ENCODE measurements around the gene FBXL13. TPM values are rescaled to one million over a fixed set of nuclear protein-coding genes. Genes with fewer than 3 reads are reported as not detected.

FBXL13 gene
- polyA plus RNA-seq, 1 donor from 2014 or later, result 0.57 TPM

- Histone ChIP-seq H3K4me2 (ENCODE audit: low read length) (no peak overlapping the region), H3K27ac (ENCODE audit: low read length) (no peak overlapping the region), H3K36me3 (ENCODE audit: insufficient read depth, low read length) (peaks cover 6% of the 10 kb centered on the region), H4K20me1 (ENCODE audit: insufficient read depth) (no peaks in the 10 kb centered on the region), H3K27me3 (ENCODE audit: insufficient read depth, low read depth, low read length) (no peaks in the 10 kb centered on the region), H3K9me2 (ENCODE audit: insufficient read depth, low read length) (no peaks in the 10 kb centered on the region), H3F3A (ENCODE audit: insufficient read depth, low read length, poor library complexity, severe bottlenecking) (no peaks in the 10 kb centered on the region), H3K9me3 (ENCODE audit: low read length) (no peaks in the 10 kb centered on the region), H3K4me3 (ENCODE audit: low read length) (no peak overlapping the region), H2AFZ (ENCODE audit: low read depth, low read length) (no peak overlapping the region), H3K79me2 (replicated peaks; ENCODE audit: insufficient read depth, low read length) (peaks cover 3% of the 10 kb centered on the region), H3K9ac (ENCODE audit: low read length) (no peak overlapping the region)
- no peak for TF ChIP-seq EZH2 (IDR thresholded peaks at IDR 0.05; ENCODE audit: borderline replicate concordance, insufficient read depth, low read length, poor library complexity, severe bottlenecking)
- TF ChIP-seq REST (IDR thresholded peaks at IDR 0.05; ENCODE audit: borderline replicate concordance), result no peak
- TF ChIP-seq POLR2AphosphoS5 (IDR thresholded peaks at IDR 0.05), result no peak
- no peak for TF ChIP-seq SMC3 (conservative IDR thresholded peaks at IDR 0.05; ENCODE audit: poor library complexity)
- no peak for TF ChIP-seq MXI1 (conservative IDR thresholded peaks at IDR 0.05; ENCODE audit: poor library complexity, severe bottlenecking)
- TF ChIP-seq, protein P1, sequence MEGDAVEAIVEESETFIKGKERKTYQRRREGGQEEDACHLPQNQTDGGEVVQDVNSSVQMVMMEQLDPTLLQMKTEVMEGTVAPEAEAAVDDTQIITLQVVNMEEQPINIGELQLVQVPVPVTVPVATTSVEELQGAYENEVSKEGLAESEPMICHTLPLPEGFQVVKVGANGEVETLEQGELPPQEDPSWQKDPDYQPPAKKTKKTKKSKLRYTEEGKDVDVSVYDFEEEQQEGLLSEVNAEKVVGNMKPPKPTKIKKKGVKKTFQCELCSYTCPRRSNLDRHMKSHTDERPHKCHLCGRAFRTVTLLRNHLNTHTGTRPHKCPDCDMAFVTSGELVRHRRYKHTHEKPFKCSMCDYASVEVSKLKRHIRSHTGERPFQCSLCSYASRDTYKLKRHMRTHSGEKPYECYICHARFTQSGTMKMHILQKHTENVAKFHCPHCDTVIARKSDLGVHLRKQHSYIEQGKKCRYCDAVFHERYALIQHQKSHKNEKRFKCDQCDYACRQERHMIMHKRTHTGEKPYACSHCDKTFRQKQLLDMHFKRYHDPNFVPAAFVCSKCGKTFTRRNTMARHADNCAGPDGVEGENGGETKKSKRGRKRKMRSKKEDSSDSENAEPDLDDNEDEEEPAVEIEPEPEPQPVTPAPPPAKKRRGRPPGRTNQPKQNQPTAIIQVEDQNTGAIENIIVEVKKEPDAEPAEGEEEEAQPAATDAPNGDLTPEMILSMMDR (IDR thresholded peaks at IDR 0.05; ENCODE audit: poor library complexity, severe bottlenecking), result no peak
- TF ChIP-seq EP300 (conservative IDR thresholded peaks at IDR 0.05; ENCODE audit: poor library complexity, severe bottlenecking), result no peak
- no peak for TF ChIP-seq TAF1 (IDR thresholded peaks at IDR 0.05; ENCODE audit: low read depth)
- TF ChIP-seq RAD21 (conservative IDR thresholded peaks at IDR 0.05), result no peak
Observed at GRCh38 chr7:103083210-103083609, 8.6 kb upstream of the FBXL13 start.

- Histone ChIP-seq H3K27ac (ENCODE audit: low read length) (no peak overlapping the region), H3K9ac (ENCODE audit: low read length) (no peak overlapping the region), H4K20me1 (ENCODE audit: insufficient read depth) (no peaks in the 10 kb centered on the region), H3K27me3 (ENCODE audit: insufficient read depth, low read depth, low read length) (no peaks in the 10 kb centered on the region), H3K4me3 (ENCODE audit: low read length) (no peak overlapping the region), H3K9me3 (ENCODE audit: low read length) (no peaks in the 10 kb centered on the region), H3K4me2 (ENCODE audit: low read length) (no peak overlapping the region), H3F3A (ENCODE audit: insufficient read depth, low read length, poor library complexity, severe bottlenecking) (no peaks in the 10 kb centered on the region), H3K79me2 (replicated peaks; ENCODE audit: insufficient read depth, low read length) (peaks cover 5% of the 10 kb centered on the region), H3K36me3 (ENCODE audit: insufficient read depth, low read length) (peaks cover 6% of the 10 kb centered on the region), H3K9me2 (ENCODE audit: insufficient read depth, low read length) (no peaks in the 10 kb centered on the region), H2AFZ (ENCODE audit: low read depth, low read length) (no peak overlapping the region)
- TF ChIP-seq MXI1 (conservative IDR thresholded peaks at IDR 0.05; ENCODE audit: poor library complexity, severe bottlenecking), result no peak
- TF ChIP-seq EP300 (conservative IDR thresholded peaks at IDR 0.05; ENCODE audit: poor library complexity, severe bottlenecking), result no peak
- no peak for TF ChIP-seq POLR2AphosphoS5 (IDR thresholded peaks at IDR 0.05)
- no peak for TF ChIP-seq SMC3 (conservative IDR thresholded peaks at IDR 0.05; ENCODE audit: poor library complexity)
- TF ChIP-seq, protein P1 (IDR thresholded peaks at IDR 0.05; ENCODE audit: poor library complexity, severe bottlenecking), result no peak
- no peak for TF ChIP-seq REST (IDR thresholded peaks at IDR 0.05; ENCODE audit: borderline replicate concordance)
Observed at GRCh38 chr7:103082497-103082896, 7.9 kb upstream of the FBXL13 start.

Measured in neural cell (in vitro differentiated cells).